Renal pelvis (tissue), 4 donors: Measurements from ENCODE around the gene SH2D3C. TPM values are rescaled to one million over a fixed set of nuclear protein-coding genes. Genes with fewer than 3 reads are reported as not detected.
"Not testable (repeated sequence)": the region's sequence is repeated elsewhere in the genome, so short reads cannot be mapped to it uniquely, and the experiment has no call there.

Experiments used
- DNase-seq: peaks from one replicate; pipeline ENCODE4 v3.0.0-alpha.2; 2013
- polyA plus RNA-seq, 3 donors: library from polyadenylated mRNA; unstranded; fragments of 120-200 nt; gene quantifications; one replicate each; pipeline ENCODE4 v1.2.1, GENCODE V29; 2013; ENCODE audit not compliant: insufficient read length in 3 of 3

Gene SH2D3C
- polyA plus RNA-seq, 3 donors = 13.4 to 20.4 (median 19.7) TPM

DNA sequence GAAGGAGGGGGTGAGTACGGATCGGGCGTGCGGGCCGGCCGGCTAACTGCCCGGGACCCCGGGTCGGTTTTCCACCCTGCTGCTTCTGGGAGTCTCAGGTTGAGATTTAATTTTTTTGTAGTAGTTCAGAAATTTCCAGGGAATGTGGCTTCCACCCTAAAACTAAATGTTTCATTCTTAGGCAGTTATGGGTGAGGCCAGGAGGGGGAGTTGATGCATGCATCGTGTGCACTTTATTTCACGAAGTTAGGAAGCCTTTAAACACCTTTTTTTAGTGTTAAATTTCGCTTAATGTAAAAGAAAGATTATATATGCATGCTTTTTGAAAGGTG is 8.3 kb upstream of the SH2D3C start:
- no peak for DNase-seq

DNA sequence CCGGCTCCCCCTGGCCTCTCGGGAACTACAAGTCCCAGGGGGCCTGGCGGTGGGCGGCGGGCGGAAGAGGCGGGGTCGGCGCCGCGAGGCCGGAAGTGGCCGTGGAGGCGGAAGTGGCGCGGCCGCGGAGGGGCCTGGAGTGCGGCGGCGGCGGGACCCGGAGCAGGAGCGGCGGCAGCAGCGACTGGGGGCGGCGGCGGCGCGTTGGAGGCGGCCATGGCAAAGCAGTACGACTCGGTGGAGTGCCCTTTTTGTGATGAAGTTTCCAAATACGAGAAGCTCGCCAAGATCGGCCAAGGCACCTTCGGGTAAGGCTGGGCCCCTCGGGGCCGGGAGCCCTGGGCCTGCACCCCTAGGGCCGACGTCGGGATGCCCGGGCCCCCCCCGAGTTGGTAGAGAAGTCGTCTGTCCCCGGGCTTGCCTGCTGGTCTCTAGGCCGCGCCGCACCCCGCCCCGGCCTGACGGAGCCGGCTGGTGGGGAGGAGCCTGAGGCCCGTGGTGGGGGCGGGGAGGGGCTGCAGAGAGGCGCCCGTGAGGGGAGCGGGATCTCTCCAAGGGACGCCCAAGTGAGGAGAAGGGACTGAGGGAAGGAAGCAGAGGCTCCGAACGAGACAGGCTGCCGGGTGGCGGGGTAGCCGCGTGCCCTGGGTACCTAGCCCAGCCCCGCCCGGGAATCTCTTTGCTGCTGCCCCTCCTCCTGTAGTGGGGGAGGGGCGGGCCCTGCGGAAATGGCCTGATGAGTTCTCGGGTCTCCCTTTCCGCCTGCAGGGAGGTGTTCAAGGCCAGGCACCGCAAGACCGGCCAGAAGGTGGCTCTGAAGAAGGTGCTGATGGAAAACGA is 7.7 kb upstream of the SH2D3C start, which contains the start of gene CDK9:
CDK9 (plus strand) TSS at position 102 of the 840 bp plus-strand sequence; CDS start at position 217, 115 bp downstream.
- peak; percentile 88 for DNase-seq

DNA sequence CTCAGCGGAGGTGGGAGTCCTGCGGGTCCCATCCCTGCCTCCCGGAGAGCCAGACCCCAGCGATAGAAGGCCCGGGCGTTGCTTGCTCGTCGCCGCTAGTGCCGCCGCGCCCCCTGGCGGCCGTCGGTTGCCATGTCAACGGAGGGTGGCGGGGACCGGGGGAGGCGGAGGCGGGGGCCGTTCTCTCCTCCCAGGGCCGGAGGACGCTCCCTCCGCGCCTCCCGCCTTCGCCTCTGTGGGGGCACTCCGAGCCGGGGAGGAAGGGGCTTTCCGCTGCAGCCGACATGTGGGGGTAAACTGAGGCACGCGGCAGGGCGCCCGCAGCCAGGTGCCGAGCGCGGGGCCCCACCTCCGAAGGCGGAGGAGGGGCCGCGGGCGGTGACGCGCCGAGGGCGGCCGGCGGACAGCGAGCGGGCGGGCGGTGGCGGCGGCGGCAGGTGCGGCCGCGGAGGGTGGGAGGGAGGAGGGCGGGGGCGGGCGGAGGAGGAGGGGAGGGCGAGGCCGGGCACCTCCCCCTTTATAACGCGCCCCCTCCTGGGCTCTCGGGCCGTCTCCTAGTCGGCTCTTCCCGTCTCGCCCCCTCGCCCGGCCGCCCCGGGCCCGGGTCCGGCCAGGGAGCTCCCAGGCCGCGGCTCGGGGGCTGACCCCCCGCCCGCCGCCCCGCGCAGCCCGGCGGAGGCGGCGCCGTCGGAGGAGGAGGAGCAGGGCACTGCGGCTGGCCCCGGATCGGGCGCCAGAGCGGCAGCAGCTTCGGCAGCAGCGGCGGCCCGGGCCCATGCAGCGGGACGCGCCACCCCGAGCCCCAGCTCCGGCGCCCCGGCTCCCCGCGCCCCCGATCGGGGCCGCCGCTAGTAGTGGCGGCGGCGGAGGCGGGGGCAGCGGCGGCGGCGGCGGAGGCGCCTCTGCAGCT is 6.8 kb upstream of the SH2D3C start:
- peak; percentile 87 for DNase-seq

DNA sequence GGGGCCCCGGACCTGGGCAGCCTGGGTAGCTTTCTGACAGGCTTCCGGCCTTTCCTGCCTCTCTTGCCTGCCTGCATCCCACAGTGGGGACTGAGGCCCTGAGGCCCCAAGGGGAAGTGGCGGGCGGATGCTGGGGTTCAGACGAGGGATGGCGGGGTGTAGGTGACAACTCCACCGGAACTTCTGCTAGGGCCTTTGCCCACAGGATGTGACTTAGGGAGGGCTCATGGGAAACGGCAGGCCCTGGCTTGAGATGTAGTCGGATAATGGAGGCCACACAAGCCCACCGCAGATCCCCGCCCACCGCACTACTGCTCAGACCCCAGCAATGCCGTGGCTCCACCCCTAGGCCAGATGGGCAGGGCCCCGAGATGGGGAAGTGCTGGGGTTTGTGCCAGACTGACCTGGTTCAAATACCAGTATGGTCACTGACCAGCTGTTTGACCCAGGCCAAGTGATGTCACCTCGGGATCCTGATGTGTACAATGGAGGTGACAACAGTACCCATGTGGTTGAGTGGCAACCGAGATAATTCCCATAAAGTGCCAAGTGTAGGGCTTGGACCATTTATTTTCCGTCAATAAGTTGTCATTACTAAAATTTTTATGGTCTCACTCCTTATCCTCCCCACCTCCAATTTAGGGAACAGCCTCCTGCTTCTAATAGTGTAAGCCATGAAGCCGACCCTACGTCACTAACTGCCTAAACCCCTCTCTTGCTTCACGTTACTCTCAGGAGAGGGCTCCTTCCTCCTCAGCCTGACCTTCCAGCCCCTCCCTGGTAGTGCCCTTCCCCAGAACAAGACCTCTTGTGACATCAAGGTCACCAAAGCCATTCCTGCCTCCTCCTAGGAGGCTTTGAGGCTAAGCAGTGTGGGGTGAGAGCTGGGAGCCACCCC is 4.9 kb upstream of the SH2D3C start:
- no peak for DNase-seq

DNA sequence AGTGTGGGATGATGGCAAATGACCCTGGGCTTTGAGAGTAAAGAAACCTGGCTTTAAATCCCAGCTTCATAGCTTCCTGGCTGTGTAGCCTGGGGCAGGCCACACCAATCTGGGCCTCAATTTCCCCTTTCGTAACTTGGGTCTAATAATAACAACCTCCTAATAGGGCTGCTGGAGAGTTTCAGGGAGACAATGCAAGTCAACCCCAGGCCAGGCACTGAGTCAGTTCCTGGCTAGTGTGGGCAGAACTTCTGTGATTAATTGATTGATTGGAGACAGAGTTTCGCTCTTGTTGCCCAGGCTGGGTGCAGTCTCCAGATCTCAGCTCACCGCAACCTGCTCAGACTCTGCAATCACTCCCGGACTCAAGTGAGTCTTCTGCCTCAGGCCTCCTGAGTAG is 3.3 kb upstream of the SH2D3C start:
- DNase-seq = no peak

DNA sequence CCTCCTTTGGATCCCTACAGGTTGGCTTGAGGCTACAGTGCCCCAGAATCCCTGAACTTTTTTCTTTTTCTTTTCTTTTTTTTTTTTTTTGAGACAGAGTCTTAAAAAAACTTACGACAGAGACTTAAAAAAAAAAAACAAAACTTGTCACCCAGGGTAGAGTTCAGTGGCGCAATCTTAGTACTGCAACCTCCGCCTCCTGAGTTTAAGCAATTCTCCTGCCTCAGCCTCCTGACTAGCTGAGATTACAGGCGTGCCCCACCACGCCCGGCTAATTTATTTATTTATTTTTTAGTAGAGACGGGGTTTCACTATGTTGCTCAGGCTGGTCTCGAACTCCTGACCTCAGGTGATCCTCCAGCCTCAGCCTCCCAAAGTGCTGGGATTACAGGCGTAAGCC is 2.4 kb upstream of the SH2D3C start:
- DNase-seq = not testable (repeated sequence)

DNA sequence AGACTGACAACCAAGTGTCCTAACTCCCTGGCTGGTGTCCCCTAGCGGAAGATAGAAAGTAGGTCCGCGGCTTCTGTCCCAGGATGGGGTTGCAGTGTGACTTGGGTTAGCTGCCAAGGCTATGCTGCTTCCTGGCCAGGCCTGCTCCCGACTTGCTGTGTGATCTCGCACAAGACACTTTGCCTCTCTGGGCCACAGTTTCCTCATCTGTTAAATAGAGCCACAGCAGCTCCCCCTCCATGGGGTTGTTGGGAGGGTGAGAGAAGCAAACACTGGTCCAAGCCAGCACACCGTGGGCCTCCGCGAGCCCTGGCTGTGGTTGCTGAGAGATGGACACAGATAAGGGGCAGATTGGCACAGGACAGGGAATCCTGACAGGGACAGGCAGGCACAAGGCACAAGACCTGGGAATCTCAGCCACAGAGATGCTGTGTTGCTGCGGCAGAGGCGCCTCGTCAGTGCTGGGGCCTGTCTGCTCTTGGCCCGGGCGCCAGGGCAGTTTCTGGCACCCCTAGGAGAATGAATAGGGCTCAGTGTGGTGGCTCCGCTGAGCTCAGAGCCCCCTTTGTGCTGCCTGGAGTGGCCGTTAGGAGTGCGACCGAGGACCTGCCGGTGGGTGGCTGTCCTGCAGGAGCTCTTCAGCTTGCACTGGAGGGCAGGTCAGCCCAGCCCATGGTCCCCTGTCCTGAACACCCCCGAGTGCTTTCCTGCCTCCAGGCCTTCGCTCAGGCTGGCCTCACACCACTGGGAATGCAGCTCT is 1.8 kb upstream of the SH2D3C start:
- no peak for DNase-seq

DNA sequence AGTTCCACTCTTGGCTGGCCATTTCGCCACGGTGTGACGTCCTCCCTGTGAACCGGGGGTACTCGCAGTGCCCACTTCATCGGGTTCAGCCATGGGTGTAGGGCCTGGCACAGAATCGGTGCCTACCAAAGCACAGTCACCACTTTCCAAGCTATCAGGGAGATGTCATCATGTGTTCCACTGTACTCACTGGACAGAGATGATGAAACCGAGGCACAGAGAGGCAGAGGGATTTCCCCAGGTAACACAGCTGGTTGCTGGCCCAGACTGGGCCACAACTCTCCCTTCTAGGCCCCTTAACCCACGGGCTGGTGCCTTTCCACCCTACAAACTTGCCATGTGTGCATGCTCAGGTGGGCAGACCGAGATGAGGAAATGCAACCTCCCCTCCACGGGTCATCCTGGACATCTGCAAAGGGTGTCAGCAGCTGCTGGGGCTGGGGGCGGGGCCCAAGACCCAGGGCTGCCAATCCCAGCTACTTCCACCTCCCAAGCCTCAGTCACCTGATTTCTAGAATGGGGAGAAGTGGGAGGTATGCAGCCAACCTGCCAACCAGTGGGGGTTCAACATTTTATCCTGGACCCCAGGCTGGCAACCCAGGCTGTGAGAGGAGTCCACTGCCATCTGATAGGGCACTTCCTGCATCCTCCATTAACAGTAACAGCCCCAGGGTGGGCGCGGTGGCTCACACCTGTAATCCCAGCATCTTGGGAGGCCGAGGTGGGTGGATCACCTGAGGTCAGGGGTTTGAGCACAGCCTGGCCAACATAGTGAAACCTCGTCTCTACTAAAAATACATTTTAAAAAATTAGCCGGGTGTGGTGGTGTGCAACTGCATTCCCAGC is 893 bp upstream of the SH2D3C start:
- no peak for DNase-seq

DNA sequence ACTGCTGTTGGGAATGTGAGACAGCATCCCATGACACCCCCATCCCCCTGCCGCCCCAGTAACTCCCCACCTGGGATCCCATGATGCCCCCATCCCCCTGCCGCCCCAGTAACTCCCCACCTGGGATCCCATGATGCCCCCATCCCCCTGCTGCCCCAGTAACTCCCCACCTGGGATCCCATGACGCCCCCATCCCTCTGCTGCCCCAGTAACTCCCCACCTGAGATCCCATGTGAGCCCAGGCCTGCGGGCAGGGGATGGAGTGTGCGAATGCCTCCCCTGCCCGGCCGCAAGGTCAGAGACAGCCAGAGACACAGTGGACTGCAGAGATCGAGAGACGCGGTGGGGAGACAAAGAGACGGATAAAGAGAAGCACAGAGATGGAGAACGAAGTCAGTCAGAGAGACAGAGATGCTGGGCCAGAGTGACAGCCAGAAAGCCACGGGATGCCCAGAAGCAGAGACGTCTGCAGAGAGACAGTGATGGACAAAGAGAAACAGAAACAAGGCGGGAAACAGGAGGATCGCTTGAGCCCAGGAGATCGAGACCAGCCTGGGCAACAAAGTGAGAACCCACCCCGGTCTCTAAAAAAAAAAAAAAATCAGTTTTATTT is 992 bp downstream of the SH2D3C start:
- no peak for DNase-seq

DNA sequence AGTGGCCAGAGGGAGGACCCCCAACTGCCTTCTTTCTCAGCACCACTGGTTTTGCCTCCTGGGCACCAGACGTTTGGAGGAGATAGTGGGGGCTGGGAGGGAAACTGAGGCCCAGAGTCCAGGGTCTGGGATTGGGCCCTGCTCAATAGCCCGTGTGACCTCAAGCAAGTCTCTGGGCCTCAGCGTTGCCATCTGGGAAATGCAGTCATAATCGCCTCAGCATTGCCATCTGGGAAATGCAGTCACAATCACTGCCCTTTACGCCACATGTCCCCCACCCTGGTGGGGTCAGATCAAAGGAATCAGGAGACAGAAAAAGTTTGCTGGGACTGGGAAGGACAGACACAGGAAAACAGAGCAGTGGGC is 1.6 kb downstream of the SH2D3C start:
- DNase-seq = no peak

DNA sequence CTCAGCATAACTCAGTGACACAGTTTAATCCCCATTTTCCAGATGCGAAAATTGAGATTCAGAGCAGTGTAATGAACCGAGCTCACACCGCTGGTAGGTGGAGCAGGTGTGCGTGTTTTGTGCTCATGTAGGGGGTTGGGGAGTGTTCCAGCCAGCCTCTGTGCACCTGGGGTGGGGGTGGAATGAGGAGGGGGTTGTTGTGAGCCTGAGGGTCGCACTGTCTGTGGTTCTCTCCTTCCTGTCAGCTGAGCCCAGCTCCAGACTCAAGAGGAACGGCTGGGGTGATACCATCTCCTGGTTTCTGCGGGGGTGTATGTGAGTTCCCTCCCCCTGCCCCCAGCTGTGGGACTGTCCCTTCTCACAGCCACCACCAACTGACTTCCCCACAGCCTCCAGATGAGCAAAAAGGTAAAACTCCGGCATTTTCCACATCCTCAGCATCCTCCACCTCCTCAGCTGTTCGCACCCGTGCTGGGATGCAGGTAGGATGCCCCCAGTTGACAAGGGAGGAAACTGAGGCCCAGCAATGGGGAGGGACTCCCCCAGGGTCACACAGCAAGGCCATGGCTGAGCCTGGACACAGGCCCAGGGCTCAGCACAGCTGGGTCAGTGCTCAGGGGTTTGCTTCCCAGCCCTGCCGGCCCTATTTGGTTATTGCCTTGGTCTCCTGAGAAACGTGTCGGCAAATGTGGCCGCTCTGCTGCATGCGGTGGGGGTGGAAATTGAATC is 2.1 kb downstream of the SH2D3C start:
- no peak for DNase-seq

DNA sequence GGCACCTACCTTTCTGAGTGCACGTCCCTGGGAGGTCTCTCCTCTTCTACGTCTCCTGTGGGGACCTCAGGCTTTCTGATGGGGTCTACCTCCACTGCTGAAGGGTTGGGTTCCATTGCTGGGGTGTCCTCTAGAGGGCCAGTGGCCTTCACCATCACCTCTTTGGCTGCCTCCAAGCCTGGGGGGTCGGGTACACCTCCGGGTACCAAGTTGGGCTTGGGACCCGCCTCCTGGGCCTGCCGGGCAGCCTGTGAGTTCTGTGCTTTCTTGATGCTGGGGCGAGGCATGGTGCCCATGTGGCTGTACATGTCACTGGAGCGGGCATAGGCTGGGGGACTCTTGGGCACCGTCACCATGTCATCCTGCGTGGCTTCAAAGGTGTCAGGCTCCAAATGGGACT is 4.5 kb downstream of the SH2D3C start:
- DNase-seq = no peak

DNA sequence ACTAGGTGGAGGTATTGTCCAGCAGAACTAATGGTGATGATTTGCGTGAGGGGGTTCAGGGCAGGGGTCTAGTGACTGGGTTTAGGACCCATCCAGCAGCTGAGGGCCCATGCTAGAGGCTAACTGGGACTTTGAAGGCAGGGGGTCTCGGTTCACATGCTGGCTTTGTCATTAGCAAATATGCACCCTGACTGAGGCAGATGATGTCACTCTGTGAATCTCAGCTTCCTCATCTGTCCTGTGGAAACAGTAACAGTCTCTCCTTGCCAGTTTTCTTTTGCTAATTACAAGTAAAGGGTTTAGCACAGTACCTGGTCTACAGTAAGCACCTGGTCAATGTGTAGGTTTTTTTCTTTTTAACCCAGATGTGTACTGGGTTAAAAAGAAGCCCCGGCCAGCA is 5.2 kb downstream of the SH2D3C start:
- DNase-seq = no peak

DNA sequence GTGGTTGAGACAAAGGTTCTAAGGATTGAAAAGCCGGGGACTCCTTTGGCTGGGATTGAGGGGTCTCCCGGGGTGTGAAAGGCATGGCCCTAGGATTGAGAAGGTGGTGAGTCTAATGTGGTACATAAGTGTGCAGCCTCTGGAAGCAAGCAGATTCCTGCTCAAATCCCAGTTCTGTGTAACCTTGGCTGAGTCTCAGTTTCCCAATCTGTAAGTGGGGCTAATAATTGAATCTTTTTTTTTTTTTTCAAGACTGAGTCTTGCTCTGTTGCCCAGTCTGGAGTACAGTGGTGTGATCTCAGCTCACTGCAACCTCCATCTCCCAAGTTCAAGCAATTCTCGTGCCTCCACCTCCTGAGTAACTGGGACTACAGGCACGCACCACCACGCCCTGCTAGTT is 5.9 kb downstream of the SH2D3C start:
- DNase-seq = no peak

DNA sequence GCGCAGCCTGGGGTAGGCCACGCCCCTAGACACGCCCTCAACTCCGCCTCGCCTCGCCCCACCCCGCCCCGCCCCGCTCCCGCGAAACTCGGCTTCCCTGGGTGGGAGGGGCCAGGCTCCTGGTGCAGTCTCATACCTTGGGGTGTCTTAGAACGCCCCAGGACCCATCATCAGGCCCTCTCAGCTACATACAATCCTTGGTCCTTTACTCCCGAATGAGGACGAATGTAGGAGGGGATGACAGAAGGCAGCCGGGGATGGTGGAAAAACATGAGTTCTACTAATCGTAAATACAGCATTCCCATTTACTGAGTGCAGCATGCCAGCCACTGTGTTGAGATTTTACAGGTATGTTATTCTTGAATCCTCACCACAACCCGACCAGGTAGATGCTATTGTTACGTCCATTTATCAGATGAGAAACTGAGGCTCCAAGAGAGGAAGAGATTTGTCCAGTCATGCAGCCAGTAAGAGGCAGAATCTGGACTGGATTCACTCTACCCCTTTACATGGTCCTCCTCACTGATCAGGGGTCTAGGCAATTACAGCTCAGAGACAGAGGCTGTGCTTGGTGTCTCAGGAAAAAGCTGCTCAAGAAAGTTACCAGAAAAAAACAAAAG is 6.8 kb downstream of the SH2D3C start:
- no peak for DNase-seq

DNA sequence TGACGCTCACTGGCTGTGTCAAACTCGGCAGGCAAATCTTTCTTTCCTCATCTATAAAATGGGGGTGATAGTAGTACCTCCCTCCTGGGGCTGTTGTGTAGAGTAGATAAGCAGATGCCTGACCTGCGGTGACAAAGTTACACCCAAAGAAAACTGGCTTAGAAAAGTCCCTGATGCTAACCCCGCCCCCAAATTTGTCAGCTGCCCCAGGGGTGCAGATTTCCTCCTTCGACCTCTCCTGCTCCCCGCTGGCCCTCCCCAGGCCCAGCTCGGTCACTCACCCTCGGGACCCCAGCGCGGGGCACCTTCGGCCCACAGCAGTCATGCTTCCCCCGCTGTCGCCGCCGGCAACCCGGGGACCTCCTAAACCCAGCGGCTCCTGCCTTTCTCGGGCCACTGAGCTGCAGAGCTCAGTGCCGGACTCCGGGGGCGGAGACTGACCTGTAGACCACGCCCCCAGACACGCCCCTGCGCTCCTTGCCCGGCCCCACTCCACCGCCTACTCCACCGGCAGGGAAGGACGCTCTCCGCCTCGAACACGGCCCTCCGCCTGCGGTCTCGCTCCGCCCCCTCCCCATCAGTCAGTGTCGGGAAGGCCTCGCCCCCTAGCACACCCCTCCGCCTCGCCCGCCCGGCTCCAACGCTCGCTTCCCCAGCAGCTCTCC is 7.4 kb downstream of the SH2D3C start:
- DNase-seq = peak; percentile 97

DNA sequence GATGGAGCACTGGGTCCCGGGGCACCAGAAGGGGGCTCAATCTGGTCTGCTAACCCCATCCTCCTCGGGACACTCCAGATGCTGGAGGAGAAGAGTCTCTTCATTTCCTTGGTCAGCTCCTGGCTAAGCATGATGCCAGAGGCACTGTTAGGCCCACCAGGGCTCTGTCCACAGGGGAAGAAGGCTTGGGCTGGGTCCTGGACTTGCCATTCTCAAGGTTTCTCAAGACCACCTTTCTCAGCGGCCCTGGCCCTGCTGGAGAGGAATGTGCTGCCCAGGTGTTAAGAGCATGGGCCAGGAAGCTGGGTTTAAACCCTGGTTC is 7.9 kb downstream of the SH2D3C start:
- no peak for DNase-seq

DNA sequence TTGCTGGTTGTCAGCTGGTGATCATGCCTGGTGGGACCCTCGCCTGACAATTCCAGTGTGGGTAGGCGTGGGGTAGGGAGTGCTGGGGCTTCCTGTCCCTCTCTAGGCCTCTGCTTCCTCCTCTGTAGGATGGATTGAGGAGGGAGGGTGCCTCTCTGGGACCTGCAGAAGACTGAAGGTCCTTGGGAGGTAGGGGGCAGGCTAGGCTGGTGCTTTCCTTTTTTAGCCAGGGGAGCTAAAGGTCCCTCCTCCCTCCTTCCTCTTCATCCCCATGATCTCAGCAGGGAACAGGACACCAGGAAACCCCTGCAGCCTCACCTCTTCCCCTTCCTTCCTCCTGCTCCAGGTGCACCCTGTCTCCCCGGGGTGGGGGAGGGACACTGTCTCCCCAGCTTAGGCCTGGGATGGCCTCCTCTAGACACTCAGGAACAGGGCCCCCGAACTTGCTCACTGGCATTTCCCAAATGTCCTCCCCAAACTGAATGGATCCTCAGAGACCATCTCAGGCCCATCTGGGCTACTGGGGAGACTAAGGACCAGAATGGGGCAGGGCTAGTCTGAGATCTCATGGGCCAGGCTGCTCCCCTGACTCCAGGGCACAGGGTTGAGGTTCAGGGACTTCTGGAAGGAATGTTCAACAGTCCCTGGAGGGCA is 8.4 kb downstream of the SH2D3C start:
- DNase-seq = no peak
